IPS-18c (cell line): Measurements from ENCODE around the gene WASF2.

Experiments used
- H3K4me3 ChIP-seq: 2 replicates; pipeline ENCODE4 v1.7.0; 2013; ENCODE audit warnings: low read depth, mild to moderate bottlenecking, low read length, moderate library complexity; ENCODE audit not compliant: insufficient read depth
- H3K9me3 ChIP-seq: one replicate; pipeline ENCODE4 v1.6.1; 2013; ENCODE audit warnings: mild to moderate bottlenecking, low read length, moderate library complexity; ENCODE audit not compliant: control insufficient read depth, insufficient read depth

Gene WASF2

DNA sequence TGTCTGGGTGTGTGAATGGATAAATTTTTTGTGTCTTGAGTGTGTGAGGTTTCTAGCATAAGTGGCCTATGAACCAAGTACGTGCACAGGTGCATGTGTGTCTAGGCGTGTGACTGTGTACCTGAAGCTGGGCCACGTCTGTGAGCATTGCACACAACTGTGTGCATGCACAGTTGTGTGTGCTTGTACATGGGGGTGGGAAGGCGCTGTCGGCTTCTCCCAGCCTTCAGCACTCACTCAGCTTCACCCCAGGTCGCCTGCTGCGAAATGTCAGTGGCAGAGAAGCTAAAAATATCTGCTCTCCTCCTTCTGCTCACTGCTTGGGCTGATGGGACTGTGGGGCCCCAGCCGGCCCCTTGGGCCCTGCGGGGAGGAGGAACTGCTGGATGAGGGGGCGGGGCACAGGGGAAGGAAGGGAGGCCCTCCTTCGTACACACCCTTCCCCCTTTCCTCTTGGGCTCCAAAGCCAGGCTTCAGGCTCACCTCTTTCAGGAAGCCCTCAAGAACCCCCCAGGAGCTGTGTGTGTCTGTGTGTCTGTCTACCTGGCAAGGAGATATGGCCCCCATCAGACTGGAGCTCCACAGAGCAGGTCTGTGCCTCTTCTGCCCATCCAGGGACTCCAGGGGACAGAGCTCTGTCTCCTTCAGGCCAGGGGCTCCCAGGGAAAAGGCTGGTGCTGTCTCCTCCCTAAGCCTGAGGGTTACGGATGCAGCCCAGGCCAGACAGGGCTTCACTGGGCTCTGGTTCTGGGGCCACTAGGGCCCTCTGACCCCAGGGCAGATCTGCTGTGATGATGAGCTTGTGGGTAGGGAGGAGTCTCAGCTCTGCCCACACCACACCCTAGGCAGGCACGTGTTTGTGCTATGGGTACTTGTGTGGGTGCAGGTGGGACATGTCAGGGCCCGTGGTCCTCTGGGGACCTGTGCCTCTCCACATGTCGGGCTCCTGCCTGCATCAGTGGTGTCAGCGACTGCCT is 35.6 kb upstream of the WASF2 start:
- Histone ChIP-seq H3K4me3 (peak overlapping the region; percentile 28), H3K9me3 (no peaks in the 10 kb centered on the region)

DNA sequence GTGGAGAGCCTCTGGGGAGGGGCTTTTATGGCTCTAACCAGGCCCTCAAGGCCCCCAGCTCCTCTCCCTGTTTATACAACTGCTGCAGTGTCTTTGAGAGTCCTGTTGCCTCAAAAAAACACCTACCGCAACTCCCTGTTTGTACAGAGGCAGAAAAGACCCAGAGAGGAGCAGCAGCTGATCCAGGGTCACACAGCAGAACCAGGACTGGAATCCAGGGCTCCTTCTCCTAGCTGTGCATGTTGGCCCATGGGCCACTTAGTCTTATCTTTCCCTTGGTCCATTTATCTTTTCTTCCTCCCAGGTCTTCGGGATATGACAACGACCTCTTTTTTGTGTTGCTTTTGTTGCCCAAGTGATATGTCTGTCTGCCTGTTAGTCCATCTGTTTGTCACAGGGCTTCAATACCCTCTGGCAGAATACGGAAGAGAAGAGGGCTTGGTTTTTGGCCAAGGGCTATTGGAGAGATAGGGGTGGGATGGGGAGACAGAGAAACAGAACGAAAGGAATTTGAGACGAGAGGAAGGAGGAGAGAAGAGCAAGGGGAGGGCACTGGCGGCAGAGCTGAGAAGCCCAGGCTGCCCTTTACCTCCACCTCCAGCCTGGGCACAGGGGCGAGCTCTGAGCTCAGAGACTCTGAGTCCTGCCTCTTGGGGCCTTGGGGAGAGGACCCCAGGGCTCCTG is 33.5 kb upstream of the WASF2 start:
- Histone ChIP-seq H3K9me3 (no peaks in the 10 kb centered on the region), H3K4me3 (no peak overlapping the region)

DNA sequence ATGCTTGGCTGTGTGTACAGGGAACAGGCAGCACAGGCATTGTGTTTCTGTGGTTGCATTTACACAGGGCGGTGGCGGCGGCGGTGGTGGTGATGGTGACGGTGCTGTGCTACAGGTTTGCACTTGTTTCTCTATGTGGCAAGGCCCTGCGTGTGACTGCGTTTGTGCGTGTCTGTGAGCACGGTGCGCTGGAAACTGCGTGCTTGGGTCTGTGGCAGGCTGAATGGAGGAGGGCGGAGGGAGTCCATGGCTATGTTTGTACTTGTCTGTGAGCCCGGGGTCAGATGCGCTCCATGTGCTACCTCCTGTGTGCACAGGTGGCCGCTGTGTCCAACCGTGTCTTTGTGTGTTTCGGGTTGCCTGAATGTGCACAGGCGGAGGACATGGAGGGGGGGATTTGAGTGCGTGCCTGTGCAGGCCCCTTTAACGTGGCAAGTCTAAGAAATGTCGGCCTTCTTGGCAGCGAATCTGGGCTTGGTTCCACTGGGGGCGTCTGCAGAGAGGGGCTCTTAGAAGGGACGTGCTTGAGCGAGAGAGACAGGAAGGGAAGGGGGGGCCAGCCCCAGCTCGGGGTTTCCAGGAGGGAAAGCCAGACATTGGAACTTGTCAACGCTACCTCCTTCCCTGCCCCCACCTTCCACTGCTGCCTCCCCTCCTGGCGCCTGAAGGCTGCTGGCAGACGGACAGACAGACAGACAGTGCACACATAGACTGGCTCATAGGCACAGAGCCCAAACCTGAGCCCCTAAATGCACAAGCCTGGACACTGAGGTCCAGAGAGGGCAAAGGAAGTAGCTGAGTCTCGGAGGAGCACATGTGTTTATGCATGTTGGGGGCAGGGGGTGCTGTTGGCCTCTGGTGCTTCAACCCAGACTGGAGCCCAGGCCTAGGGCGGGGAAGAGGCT is 32.7 kb upstream of the WASF2 start:
- no peak overlapping the region; the same call in 1 of the 2 replicates for H3K4me3 ChIP-seq
- no peaks in the 10 kb centered on the region for H3K9me3 ChIP-seq

DNA sequence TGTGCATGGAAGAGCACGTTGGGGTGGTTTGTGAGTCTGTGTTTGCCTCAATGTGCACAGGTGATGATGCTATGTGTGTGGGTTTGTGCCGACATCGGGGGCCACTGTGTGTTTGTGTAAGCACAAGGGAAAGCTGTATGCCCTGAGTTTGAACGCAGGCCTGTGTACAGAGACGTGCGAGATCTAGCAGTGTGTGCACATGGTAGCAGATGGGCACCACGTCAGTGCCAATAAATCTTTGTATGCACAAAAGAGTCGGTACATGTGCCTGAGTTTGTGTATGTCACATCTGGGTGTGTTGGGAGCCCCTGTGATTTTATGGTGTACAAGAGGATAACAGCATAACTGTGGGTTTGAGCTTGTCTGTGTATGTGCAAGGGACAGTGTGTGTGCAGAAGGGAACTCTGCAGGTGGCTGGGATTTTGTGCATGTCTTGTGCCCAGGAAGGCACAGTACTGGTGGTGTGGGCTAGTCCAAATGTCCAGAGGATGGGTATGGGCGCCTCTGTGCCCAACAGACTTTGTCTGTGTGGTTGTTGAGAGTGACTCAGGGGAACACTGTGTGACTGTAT is 32.0 kb upstream of the WASF2 start:
- H3K4me3 ChIP-seq, result no peak overlapping the region
- H3K9me3 ChIP-seq, result no peaks in the 10 kb centered on the region

DNA sequence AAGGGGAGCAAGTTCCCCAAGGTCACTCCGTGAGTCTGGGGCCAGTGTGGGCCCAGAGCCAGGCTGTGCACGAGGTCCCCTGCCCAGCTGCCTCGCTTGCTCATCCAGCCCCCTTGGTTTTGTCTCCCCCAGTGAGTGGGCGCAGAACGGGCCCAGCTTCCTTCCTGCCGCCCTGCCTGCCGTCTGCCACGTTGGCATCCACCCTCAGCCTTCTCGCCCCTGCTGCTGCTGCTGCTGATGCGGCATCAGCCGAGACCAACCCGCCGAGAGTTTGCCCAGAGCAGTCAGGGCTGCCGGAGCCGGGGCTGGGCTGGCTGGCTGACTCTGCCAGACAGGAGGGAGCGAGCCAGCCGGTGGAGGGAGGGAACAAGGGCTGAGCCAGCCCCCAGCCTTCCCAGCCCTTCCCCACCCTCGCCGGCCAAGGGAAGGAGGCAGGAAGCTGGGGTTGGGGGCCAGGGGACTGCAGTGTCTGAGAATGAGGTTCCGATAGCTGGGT is 31.4 kb upstream of the WASF2 start:
- no peaks in the 10 kb centered on the region for H3K9me3 ChIP-seq
- H3K4me3 ChIP-seq, result no peak overlapping the region

DNA sequence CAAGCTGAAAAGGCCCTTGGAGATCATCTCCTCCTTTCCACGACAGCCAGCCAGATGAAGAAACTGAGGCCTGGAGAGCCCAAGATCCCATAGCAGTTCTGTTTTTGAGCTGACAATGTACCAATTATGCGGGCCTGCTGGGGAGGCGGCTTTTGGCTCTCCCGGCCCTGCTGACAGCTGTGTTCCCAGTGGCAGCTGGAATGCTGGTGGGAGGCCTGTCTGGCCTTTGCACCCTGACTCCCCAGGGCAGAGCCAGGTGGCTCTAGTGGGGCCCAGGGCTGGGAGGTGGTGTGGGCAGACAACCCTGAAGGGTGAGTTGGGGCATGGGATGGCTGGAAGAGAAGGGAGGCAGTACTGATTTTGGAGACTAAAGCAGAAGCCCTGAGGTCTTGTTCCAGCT is 30.7 kb upstream of the WASF2 start:
- no peaks in the 10 kb centered on the region for H3K9me3 ChIP-seq

DNA sequence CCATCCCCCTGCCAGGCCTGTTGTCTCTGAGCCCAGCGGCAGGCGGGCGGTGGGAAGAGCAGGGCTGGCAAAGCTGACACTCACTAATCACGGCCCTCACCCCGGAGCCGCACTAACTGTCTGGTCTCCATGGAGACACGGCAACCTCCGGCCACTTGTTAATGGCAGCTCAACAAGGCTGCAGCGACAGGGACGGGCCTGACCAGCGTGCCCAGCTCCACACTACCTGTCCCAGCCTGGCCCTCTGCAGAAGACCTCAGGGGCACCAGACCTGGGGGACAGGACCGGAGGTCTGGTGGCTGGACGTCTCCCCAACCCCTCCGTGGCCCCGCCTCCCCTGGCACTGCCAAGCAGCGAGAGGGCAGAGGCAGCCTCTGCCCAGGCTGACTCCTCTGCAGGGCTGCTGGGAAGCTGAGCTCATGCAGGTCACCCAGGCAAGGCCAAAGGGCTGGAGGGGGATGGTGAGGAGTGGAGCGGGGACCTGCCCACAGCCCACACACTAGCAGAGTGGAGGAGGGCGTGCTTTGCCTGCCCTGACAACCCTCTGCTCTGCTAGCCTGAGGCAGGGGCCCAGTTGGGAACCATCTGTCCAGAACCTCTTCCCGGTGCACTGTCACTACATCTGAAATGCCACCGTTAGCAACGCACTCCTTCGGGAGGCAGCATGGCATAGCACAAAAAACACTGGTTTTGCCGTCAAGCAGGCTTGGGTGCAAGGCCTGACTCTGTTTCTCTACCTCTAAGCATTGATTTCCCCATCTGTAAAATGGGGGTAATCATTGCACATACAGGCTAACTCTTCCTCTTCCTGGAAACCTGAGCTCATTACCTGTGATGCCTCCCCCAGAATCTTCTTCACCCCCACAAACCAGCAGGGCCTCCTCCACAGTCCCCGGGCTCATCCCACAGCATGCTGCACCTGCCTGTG is 29.6 kb upstream of the WASF2 start:
- Histone ChIP-seq H3K4me3 (no peak overlapping the region), H3K9me3 (no peaks in the 10 kb centered on the region)

More for the DNA sequence above, 30.7 kb upstream of the WASF2 start:
- H3K4me3 ChIP-seq, result no peak overlapping the region

DNA sequence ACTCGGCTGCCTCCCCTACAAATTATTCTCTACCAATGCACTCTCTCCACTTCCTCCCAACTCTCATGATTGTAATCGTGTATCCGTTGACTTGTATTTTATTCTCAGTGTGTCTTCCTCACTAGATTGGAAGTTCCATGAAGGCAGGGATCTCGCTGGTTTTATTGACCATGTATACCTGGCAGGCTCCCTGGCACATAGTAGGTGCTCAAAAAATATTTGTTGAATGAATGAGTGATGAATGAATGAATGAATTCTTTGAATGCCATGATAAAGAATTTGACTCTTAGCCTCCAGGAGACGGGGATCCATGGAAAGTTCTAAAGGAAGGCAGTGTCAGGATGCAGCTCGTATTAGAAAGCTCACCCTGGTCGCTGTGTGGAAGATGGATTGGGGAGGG is 28.8 kb upstream of the WASF2 start:
- Histone ChIP-seq H3K9me3 (no peaks in the 10 kb centered on the region), H3K4me3 (no peak overlapping the region)

DNA sequence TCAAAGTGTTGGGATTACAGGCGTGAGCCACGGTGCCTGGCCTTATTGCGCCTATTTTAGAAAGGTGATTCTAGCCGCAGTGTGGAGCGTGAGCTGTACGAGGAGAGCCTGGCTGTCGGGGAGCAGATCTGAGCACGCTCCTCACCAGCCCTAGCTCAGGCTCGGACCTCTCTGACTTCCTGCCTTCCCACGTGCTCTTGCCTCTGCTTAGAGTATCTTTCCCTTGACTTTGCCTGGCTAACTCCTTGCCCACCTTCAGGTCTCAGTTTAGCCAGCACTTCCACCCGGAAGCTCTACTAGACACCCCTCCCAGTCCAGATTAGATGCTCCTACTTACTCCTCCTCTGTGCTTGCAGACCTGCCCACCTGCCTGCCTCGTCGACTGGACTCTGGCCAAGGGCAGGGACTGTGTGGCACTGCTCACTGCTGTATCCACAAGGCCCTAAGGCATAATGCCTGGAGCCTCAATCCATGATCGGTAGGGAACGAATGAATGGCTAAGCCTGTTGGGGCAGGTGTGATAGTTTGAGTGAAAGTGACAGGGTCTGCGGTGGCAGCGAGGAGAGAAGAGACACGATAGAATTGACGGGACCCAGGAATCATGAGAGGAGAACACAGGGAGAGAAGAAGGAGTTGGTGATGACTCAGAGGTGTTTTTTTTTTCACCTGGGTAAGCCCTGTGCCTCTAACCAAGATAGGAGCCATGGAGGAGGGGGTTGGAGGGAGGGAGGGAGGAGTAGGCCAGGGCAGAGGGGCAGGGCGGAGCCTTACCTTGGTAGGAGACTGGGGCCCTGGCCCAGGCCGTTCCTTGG is 28.1 kb upstream of the WASF2 start:
- Histone ChIP-seq H3K4me3 (no peak overlapping the region), H3K9me3 (no peaks in the 10 kb centered on the region)

DNA sequence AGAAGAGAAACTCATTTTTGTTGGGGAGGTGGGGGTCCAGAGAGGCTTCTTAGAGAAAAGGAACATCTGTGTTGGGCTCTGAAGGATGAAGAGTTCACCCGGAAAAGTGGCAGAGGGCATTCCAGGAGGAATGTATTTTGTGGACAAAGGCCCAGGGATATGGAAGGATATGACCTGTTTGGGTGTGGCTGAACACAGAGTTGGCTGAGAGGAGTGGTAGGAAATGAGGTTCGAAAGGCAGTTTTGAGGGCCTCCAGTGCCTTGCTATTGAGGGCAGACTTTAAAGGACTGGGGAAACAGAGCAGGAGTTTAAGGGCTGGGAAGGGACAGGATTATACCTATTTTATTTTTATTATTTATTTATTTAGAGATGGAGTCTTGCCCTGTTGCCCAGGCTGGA is 27.3 kb upstream of the WASF2 start:
- H3K9me3 ChIP-seq, result no peaks in the 10 kb centered on the region
- H3K4me3 ChIP-seq, result no peak overlapping the region

DNA sequence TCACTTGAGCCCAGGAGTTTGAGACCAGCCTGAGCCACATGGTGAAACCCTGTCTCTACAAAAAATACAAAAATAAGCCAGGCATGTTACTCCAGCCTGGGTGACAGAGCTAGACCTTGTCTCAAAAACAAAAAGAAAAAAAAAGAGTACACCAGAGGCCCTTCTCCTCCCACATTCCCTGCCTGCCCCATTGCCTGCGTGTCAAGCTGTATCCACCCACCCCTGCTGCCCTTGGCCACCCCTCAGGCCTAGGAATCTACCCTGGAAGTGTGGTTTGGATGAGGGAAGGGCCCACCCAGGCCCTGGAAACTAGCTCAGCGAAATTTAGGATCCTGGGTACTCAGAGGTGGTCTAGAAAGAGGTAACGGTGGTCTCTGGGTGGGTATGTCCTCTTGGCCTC is 25.7 kb upstream of the WASF2 start:
- no peaks in the 10 kb centered on the region for H3K9me3 ChIP-seq
- H3K4me3 ChIP-seq, result no peak overlapping the region

DNA sequence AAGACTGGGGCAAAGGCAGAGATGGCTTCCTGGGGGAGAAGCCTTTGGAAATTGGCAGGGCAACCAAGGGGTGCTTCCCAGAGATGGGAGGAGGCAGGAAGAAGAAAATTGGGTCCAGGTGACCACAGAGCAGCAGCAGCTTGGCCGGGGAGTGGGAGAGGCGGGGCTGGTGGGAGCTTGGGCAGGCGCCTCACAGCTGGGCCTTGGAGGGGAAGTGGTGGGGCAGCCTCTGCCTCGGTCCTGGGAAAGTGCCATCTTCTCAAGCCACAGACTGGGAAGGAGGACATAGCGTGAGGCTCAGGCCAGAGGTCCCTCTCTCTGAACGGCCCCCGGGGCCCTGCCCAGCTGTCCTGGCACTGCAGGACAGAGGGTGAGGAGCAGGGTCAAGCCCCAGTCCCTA is 24.0 kb upstream of the WASF2 start:
- H3K4me3 ChIP-seq, result no peak overlapping the region
- no peaks in the 10 kb centered on the region for H3K9me3 ChIP-seq

DNA sequence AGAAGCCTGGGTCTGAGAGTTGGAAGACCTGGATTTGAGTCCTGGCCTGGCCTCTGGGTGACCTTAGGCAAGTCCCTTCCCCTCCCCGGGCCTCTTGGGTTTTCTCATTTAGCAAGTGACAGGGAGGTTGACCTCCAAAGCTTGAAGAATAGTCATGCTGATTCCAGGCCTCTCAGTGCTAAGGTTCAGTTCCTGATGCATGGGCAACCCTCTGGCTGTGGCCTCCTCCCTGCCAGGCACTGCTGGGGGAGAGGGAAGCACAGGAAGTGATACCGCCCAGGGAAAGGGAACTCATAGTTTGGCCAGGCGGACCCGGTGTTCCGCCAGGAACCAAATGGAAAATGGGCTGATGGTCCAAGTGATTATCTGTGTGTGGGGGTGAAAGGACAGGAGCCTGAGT is 23.6 kb upstream of the WASF2 start:
- H3K9me3 ChIP-seq, result no peaks in the 10 kb centered on the region
- H3K4me3 ChIP-seq, result no peak overlapping the region

DNA sequence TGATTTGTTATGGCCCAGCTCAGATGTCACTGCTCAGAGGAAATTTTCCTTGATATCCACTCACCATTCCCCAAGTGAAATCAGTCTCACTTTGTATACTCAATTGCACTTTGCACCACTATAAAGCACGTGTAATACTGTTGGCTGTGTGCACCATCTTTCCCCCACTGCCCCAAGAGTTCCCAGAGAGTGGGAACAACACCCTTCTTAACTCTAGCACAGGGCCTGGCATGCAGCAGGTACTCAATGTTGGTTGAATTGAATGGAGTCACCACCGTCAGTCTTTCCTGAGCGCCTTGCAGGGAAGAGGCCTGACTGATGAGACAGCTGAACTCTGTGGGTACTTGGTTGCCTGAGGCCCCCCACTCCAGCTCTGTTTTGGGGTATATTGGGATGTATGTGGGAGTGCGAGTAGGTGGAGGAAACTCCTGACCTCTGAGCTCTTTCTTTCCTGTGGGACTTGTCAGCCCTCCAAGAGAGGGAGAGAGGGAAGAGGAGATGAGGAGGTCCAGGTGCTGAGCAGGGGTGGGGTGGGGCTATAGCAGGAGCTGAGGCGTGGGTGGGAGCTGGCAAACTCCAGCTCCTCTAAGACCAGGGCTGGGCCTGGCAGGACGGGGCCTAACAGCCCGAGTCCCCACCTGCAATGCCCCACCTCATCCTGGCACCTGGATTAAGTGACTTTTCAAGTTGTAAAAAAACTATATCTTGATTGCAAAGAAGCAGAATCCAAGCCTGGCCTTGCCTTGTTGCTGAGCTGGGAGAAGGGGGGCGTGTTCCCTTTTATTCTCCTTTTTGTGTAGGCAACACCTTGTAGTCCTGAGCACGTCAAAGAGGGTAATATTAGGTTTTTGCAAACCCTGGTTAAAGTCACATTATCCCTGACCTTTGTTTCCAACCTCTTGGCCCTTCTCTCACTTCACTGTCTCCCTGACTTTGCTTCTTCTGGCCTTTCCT is 19.4 kb upstream of the WASF2 start:
- Histone ChIP-seq H3K9me3 (no peaks in the 10 kb centered on the region), H3K4me3 (no peak overlapping the region)
